ENCODE measurements around the gene SPTBN1.

- TF ChIP-seq CTCF (IDR thresholded peaks at IDR 0.05; ENCODE audit: low read depth, low read length): no peak
- TF ChIP-seq EZH2phosphoT487 (IDR thresholded peaks at IDR 0.05; ENCODE audit: low read depth): no peak
Observed at GRCh38 chr2:54677476-54678265, 221.5 kb downstream of the SPTBN1 start.
